T-helper 2 cell treated with Interferon-gamma antibody and Interleukin-4, amounts not matched to agents 100 ng/mL and 5 ng/mL, for 36 hours (primary cell): ENCODE measurements around the gene RPLP2. TPM values are rescaled to one million over a fixed set of nuclear protein-coding genes. Genes with fewer than 3 reads are reported as not detected.

Experiments
- intact Hi-C: fragments of 100-400 bp; cut with micrococcal nuclease; formaldehyde crosslinking; loops from one replicate; pipeline ENCODE4 v1.15.1; 2023
- total RNA-seq: library from RNA; stranded (reverse); gene quantifications from 2 replicates; pipeline ENCODE4 v1.2.3, GENCODE V29; 2022

The RPLP2 gene
- total RNA-seq, 1 donor from 2014 or later, result 2,156 TPM

DNA sequence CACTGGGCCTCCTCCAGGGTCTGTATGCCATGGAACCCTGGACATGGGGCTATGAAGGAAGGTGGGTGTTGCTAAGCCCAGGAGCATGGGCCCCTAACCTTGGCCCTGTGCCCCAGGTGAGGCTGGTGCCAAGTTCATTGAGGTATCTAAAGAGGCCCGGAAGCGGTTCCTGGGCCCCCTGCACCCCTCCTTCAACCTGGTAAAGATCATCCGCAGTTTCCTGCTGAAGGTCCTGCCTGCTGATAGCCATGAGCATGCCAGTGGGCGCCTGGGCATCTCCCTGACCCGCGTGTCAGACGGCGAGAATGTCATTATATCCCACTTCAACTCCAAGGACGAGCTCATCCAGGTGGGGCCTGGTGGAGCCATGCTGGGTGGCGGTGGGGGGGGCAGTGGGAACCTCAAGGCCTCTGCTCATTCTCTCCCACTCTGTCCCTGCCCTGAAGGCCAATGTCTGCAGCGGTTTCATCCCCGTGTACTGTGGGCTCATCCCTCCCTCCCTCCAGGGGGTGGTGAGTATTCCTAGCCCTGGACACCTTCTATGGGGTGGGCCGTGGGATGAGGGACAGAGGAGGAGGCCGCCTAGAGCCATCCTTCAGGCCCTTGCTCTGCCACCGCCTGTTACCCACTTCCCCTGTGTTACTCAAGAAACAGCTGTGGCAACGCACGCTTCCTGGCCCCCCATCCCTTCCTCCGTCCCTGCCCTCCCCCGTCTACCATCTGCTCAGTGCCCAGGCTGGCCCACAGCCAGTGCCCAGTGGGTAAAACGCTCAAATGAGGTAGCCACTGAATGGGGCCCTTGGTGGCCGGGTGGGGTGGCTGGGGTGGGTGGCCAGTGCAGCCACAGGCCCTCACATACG is 12.0 kb downstream of the RPLP2 start:
- intact Hi-C loops, result loop anchor here (2.0 kb wide), 1 partner anchor 21 kb away; the partner anchor contains the start of genes POLR2L and TSPAN4

DNA sequence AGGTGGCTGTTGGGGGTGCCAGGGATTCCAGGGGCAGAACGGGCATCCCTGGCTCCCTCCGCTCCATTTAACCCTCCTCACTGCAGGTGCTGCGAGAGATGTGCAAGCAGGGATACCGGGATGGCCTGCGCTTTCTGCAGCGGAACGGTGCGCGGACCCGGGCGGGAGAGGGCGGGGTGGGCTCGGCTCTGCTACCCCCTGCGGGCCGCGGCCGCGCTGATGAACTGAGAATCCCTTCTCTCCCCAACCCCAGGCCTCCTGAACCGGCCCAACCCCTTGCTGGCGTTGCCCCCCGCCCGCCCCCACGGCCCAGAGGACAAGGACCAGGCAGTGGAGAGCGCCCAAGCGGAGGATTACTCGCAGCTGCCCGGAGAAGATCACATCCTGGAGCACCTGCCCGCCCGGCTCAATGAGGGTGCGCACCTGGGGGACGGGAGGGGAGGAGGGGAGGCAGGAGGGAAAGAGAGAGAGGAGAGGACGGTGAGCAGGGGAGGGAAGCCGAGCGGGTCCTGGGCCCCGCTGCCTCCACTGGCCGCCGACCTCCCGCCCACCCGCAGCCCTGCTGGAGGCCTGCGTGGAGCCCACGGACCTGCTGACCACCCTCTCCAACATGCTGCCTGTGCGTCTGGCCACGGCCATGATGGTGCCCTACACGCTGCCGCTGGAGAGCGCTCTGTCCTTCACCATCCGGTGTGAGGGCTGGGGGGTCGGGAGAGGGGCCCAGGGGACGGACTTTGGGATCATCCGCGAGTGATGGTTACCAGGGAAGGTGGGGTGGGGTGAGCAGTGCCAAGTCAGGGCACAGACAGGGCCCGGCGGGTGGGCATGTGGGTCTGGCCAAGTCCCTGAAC is 13.9 kb downstream of the RPLP2 start:
- intact Hi-C loops, result no loop called here

DNA sequence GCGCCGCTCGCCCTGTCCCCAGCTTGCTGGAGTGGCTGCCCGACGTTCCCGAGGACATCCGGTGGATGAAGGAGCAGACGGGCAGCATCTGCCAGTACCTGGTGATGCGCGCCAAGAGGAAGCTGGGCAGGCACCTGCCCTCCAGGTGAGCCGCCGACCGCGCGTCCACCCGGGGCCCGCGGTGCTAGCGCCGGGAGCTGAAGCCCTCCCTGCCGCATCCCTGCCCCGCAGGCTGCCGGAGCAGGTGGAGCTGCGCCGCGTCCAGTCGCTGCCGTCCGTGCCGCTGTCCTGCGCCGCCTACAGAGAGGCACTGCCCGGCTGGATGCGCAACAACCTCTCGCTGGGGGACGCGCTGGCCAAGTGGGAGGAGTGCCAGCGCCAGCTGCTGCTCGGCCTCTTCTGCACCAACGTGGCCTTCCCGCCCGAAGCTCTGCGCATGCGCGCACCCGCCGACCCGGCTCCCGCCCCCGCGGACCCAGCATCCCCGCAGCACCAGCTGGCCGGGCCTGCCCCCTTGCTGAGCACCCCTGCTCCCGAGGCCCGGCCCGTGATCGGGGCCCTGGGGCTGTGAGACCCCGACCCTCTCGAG is 14.6 kb downstream of the RPLP2 start:
- intact Hi-C loops, result no loop called here

DNA sequence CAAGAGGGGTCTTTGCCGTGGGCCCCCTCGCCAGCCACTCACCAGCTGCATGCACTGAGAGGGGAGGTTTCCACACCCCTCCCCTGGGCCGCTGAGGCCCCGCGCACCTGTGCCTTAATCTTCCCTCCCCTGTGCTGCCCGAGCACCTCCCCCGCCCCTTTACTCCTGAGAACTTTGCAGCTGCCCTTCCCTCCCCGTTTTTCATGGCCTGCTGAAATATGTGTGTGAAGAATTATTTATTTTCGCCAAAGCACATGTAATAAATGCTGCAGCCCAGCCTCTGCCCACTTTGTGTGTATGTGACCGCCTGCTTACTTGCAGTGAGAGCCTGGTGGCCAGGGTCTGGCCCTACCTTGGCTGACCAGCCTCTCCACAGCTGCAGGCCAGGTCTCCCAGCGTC is 15.2 kb downstream of the RPLP2 start:
- intact Hi-C loops, result no loop called here

DNA sequence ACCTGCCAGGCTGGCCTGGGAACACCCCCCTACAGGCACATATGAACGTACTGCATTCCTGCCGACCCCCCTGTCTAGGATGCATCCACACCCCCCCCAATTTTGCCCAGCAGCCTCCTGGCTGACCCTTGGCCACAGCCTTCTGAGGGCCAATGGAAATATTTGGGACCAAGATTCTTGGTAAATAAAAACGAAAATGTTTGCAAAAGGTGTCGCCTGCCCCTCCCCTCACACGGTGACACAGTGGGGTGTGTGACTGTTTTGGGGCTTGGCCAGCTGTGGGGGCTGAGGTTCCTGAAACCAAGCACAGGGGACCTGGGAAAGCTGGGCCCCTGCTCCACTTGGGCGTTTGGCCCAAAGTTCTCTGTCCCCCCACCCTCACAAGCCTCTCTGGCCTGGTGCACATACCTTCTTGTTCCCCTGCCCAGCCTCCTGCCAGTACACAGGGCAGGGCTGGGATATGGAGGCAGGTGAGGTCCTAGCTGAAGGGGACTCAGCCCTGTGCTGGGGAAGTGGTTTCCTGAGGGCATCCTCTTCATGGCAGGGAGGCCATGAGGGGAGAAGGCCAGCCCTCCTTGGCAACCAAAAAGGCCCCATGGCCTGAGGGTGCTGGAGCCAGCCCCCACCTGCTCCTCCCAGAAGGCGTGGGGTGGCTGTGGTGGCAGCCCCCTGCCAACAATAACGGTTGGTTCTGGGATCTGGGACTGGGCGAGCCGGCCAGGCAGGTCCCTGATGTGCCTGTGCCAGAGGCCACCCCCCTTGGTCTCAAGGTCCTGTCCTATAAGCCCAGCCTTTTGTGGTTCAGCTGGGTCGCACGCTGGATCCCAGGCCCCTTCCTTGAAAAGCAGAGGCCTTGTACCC is 15.8 kb downstream of the RPLP2 start:
- intact Hi-C loops, result no loop called here

DNA sequence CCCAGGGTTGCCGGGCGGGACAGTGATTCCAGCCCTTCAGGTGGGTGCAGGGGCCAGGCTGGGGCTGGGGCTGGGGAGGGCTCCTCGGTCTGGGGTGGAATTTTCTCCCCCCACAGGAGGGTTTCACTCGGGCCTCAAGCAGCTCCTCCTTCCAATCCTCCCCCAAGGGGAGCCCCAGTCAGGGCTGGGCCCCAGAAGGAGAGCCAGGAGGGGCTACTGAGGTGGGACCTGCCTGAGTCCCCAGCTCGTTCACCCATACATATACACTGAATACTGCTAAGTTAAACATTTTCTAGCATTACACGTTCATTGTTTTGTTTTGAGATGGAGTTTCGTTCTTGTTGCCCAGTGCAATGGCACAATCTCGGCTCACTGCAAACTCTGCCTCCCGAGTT is 16.5 kb downstream of the RPLP2 start:
- intact Hi-C loops, result no loop called here

DNA sequence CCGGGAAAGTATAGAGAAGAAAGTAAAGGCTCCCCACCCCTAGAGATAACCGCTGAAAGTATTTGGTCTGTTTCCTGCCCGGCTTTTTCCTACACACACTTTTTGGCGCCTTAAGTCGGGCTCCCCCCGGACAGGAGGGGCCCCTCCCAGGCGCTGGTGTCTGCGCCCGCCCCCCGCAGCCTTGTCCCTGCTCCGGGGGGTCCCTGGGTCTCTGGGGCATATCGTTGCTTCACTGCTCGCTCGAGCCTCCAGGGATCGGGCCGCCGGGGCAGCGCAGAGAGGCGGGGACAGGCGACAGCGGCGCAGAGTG is 17.0 kb downstream of the RPLP2 start:
- intact Hi-C loops, result no loop called here

DNA sequence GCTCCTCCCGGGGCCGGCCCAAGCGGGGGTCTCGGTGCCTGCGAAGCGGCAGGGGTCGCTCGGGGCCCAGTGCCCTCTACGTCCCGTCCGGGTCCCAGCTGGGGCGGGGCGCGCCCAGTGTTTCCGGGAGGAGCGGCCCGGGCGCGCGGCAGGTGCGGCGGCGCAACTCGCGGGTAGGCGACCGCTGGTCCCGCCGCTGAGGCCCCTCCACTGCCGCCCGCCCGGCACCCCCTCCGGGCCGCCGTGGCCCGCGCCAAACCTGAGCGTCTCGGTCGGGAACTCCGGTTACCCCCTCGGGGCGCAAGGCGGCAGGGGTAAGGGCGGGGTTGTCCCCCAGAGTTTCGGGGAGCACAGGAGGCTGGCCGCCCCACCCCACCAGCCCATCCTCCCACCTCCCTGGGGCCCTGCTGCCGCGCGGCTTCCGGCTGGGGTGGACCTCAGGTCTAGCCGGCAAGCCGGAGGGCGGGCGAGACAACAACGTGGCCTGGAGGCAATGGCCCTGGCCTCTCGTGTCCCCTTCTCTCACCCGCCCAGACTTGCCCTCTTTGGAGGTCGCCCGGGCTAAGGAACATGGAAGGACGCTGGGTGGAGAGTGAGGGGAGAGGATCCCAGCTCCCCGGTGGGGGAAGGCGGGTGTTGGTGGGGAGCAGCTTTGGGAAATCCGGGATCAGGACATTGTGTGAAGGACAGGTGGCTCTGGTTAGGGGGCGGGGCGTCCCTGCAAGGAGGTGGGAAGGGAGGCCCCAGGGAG is 17.6 kb downstream of the RPLP2 start:
- intact Hi-C loops, result no loop called here

DNA sequence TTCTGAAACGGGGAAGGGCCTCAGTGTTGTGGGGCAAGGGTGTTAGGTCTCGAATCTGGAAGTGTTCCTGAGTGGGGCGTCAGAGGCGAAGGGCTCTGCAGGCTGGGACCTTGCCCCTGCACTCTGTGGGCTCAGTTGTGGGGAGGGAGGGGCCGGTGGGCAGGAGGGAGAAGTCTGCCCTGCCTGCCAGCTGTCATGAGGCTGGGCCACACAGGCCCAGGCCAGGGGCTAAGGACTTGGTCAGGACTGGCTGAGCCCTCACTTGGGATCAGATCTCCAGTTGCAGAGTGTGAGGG is 18.1 kb downstream of the RPLP2 start, which contains the start of gene CRACR2B:
TSS of gene CRACR2B (plus strand) at position 23 of the 296 bp plus-strand sequence. CDS start 689 bp downstream, outside the sequence.
- intact Hi-C loops, result no loop called here

DNA sequence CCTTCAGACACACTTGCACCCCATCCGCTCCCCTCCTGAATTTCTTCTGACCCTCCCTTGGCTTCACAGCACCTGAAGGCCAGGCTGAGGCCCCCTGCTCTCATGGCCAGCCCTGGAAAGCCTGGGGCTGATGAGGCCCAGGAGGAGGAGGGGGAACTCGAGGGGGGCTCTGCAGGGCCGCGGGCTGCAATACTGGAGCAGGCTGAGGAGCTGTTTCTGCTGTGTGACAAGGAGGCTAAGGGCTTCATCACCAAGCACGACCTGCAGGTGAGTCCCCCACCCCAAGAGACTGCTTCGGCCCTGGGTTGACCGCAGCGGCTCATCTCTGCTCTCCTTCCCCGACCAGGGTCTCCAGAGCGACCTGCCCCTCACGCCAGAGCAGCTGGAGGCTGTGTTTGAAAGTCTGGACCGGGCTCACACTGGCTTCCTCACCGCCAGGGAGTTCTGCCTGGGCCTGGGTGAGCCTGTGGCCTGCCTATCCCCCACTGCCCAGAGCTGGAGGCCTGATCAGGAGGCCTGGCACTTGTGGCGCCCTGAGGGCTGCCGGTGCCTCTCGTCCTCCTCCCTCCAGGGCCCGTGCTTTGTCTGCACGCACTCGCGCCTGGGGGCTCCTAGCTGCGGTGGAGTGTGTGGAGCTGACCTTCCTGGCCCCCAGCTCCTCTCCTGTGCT is 18.9 kb downstream of the RPLP2 start:
- intact Hi-C loops, result no loop called here

DNA sequence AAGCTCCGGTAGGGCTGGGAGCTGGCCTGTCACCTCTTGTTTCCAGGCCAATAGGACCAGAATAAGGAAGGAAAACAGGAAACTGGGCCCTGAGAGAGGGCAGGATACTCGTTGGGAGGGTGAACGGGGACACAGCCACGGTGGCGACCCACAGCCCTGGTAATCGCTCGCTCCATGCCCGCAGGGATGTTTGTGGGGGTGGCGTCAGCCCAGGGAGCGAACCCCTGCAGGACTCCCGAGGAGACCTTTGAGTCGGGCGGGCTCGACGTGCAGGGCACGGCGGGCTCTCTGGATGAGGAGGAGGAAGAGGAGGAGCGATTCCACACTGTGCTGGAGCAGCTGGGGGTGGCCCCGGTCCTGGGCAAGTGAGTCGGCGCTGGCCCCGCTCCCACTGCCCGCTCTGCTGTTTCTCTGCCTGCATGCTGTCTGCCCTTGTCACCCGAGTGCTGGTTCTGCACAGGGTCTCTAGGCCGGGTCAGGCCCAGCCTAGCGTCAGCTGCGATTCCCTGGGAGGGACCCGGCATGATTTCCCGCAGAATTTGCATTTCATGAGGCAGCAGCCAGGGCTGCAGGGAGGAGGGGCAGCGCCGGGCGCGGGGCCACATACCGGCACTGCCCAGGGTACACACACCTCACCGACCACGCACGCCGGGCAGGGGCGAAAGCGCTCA is 19.5 kb downstream of the RPLP2 start:
- intact Hi-C loops, result no loop called here

DNA sequence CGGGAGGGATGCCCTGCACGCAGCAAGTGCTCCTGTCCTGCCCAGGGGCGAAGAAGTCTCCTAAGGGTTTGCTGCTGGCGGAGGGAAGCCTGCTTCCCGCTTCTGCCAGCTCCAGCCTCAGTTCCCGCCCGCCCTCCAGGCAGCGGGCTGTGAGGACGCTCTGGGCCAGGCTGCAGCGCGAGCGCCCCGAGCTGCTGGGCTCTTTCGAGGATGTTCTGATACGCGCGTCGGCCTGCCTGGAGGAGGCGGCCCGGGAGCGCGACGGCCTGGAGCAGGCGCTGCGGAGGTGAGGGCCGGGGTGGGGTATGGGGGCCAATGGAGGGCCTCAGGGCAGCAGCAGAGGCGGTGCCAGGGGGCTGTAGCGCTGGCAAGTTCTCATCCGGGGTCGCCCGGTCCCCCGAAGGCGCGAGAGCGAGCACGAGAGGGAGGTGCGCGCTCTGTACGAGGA is 20.1 kb downstream of the RPLP2 start:
- intact Hi-C loops, result loop anchor here (1.0 kb wide), 1 partner anchor 11 kb away; no protein-coding TSS in a partner anchor

DNA sequence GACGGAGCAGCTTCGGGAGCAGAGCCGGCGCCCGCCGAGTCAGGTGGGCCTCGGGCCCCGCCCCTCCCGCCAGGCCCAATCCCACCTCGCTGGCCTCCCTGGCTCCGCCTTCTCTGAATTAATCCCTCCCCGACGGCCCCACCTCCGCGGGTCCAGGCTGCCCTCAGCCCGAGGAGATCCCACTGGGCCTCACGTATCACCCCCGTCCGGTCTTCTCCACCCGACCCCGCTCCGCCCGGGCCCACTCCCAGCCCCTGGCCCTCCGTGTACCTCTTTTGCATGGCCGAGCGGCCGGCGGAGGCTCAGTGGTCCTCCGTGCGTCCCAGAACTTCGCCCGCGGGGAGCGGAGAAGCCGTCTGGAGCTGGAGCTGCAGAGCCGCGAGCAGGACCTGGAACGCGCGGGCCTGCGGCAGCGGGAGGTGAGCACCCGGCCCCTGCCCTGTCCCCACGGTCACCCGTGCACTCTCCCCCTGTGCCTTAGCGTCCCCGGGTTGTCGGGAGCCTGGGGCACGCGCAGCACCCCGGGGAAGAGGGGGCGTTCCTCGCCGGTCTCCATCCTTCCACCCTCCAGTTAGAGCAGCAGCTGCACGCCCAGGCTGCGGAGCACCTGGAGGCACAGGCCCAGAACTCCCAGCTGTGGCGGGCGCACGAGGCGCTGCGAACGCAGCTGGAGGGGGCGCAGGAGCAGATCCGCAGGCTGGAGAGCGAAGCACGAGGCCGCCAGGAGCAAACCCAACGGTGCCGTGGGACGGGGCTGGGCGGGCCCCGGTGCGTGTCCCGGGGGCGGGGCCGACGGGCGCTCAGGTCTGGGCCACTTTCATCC is 20.7 kb downstream of the RPLP2 start:
- intact Hi-C loops, result loop anchor here (1.0 kb wide), 1 partner anchor 11 kb away; no protein-coding TSS in a partner anchor

DNA sequence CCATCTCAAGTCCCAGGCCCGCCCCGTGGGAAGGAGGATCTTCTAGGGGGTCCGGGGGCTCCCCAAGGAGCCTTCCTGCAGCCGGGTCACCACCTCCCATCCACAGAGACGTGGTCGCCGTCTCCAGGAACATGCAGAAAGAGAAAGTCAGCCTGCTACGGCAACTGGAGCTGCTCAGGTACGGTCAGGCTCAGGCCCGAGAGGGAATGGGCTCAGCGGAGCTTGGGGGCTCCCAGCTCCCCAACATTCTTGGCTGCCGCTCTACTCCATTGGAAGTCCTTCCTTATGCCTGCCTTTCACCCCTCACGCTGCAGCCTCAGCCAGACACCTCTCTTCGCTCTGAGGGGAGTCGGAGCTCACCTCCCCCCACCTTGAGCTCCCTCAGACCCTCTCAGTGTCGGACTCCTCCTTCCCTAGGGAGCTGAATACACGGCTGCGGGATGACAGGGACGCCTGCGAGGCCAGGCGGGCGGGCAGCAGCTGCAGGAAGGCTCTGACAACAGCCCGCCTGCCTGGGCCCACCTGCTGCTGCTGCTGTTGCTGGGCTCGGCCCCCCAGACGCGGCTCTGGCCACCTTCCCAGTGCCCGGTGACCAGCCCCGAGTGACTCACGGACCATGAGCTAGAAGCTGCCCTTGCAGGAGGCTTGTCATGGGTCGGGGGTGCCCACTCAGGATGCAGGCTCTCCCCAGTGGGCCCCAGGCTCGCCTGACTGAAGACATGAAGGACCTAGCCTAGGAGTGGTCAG is 21.5 kb downstream of the RPLP2 start:
- intact Hi-C loops, result no loop called here

DNA sequence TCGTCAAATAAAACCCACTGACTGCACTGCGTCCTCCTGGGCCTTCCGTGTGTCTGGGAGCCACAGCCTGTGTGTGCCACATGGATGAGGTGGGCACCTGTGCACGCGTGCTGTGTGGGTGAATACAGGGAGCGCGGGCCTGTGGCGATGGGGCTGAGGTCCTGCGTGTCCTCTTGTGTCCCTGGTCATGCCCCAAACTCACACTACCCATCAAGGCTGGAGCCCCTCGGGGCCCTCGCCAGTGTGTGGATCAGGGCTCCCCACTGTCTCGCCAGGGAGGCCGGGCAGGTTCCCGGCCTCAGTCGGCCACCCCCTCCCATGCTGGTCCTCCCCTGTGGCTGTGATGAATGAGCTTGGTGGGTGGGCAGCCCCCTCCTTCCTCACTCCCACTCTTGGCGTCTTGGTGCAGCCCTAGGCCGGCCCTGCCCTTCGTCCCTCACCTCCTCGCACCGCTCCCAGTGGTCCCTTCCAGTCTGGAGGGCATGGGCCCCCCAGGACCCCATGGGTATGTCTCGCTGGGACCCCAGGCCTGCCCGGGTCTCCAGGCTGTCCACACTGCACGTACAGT is 22.3 kb downstream of the RPLP2 start:
- intact Hi-C loops, result no loop called here

DNA sequence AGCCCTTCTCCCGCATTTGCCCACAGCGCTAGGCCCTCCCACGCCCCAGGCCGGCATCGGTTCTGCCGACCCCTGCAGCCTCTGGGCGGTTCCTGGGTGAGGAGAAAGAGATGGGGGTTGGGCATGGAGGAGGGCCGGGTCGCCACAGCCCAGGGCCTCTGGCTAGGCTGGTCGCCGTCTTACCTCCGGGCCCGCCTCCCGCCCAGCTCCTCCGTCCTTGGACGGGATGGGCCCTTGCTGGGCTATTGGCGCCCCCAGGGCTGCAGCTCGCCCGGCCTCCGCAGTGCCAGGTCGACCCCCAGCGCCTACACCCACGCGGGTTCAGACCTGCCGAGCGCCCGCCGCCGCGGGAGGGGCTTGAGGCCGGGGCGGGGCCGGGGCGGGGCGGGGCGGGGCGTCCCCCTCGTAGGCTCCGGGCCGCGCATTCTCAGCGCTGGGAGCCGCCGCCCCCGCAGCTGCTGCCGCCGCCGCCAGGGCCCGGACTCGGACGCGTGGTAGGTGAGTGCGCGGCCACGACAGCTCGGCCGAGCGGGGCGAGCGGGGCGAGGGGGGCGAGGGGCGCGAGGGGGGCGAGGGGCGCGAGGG is 22.9 kb downstream of the RPLP2 start, which contains the start of gene CD151:
TSS of gene CD151 (plus strand) at position 424 of the 585 bp plus-strand sequence. CDS start 3,118 bp downstream, outside the sequence.
- intact Hi-C loops, result no loop called here
